ENCODE measurements around the gene PLXNC1. TPM values are rescaled to one million over a fixed set of nuclear protein-coding genes. Genes with fewer than 3 reads are reported as not detected.

Gene PLXNC1
- total and polyA plus RNA-seq, 9 donors = 8.2 to 33.7 (median 17.5) TPM

GRCh38 chr12:94297096-94297699 is 148.8 kb downstream of the PLXNC1 start:
- H3K27ac ChIP-seq = no peak overlapping the region
- H3K4me3 ChIP-seq = no peak overlapping the region
- intact Hi-C loops (cut with DNase I) = no loop called here
- H3K27me3 ChIP-seq = no peaks in the 10 kb centered on the region
- WGBS, 3 donors = 82 to 90% (median 86%) methylated on average over 6 of the region's 6 CpGs
- no peak for DNase-seq
- H3K9me3 ChIP-seq = no peaks in the 10 kb centered on the region
- no peaks in the 10 kb centered on the region for H3K4me1 ChIP-seq (ENCODE audit: insufficient read depth)
- no peak for TF ChIP-seq CTCF (IDR thresholded peaks at IDR 0.05)
- no peak for TF ChIP-seq POLR2A (IDR thresholded peaks at IDR 0.05)
- no peak for TF ChIP-seq EP300 (IDR thresholded peaks at IDR 0.05)
- no peaks in the 10 kb centered on the region for H3K36me3 ChIP-seq

GRCh38 chr12:94297876-94298505 is 149.6 kb downstream of the PLXNC1 start:
- TF ChIP-seq EP300 (IDR thresholded peaks at IDR 0.05) (no peak), POLR2A (IDR thresholded peaks at IDR 0.05) (no peak), CTCF (IDR thresholded peaks at IDR 0.05) (no peak)
- intact Hi-C loops (cut with DNase I) = no loop called here
- Histone ChIP-seq H3K4me1 (ENCODE audit: insufficient read depth) (no peaks in the 10 kb centered on the region), H3K27me3 (no peaks in the 10 kb centered on the region), H3K36me3 (no peaks in the 10 kb centered on the region), H3K9me3 (no peaks in the 10 kb centered on the region), H3K27ac (no peak overlapping the region), H3K4me3 (no peak overlapping the region)
- WGBS, 3 donors = 53 to 77% (median 68%) methylated on average over 2 of the region's 2 CpGs
- no peak for DNase-seq

- intact Hi-C loops (cut with DNase I) = no loop called here
- no peak overlapping the region for H3K27ac ChIP-seq
- no peaks in the 10 kb centered on the region for H3K36me3 ChIP-seq
- peaks cover 5% of the 10 kb centered on the region for H3K4me1 ChIP-seq (ENCODE audit: insufficient read depth)
- WGBS, 3 donors = 79 to 90% (median 88%) methylated on average over 1 of the region's 1 CpG
- H3K27me3 ChIP-seq = no peaks in the 10 kb centered on the region
- TF ChIP-seq EP300 (IDR thresholded peaks at IDR 0.05) (no peak), POLR2A (IDR thresholded peaks at IDR 0.05) (no peak), CTCF (IDR thresholded peaks at IDR 0.05) (no peak)
- H3K9me3 ChIP-seq = no peaks in the 10 kb centered on the region
- no peak overlapping the region for H3K4me3 ChIP-seq
- no peak for DNase-seq
Observed at GRCh38 chr12:94299846-94300245, 151.5 kb downstream of the PLXNC1 start.

- 27 to 68% (median 52%) methylated on average over 1 of the region's 1 CpG for WGBS, 3 donors
- H3K27me3 ChIP-seq = no peaks in the 10 kb centered on the region
- intact Hi-C loops (cut with DNase I) = no loop called here
- H3K9me3 ChIP-seq = no peaks in the 10 kb centered on the region
- TF ChIP-seq EP300 (IDR thresholded peaks at IDR 0.05) = no peak
- TF ChIP-seq CTCF (IDR thresholded peaks at IDR 0.05) = no peak
- TF ChIP-seq POLR2A (IDR thresholded peaks at IDR 0.05) = no peak
- peaks cover 5% of the 10 kb centered on the region for H3K4me1 ChIP-seq (ENCODE audit: insufficient read depth)
- no peak for DNase-seq
- no peak overlapping the region for H3K4me3 ChIP-seq
- H3K36me3 ChIP-seq = no peaks in the 10 kb centered on the region
- H3K27ac ChIP-seq = no peak overlapping the region
Observed at GRCh38 chr12:94304012-94304411, 155.6 kb downstream of the PLXNC1 start.
